IPS-18c (cell line): ENCODE measurements around the gene DTNA.

ENCODE experiments used
- H3K4me3 ChIP-seq: 2 replicates; pipeline ENCODE4 v1.7.0; 2013; ENCODE audit warnings: low read depth, mild to moderate bottlenecking, low read length, moderate library complexity; ENCODE audit not compliant: insufficient read depth
- H3K9me3 ChIP-seq: one replicate; pipeline ENCODE4 v1.6.1; 2013; ENCODE audit warnings: mild to moderate bottlenecking, low read length, moderate library complexity; ENCODE audit not compliant: control insufficient read depth, insufficient read depth

The DTNA gene

GRCh38 chr18:34858188-34858587, 148.1 kb downstream of the DTNA start:
- H3K9me3 ChIP-seq, result peaks cover 3% of the 10 kb centered on the region

GRCh38 chr18:34859496-34859895, 149.4 kb downstream of the DTNA start:
- peaks cover 3% of the 10 kb centered on the region for H3K9me3 ChIP-seq

More at GRCh38 chr18:34858188-34858587, 148.1 kb downstream of the DTNA start:
- no peak overlapping the region for H3K4me3 ChIP-seq

GRCh38 chr18:34862561-34862960, 152.5 kb downstream of the DTNA start:
- Histone ChIP-seq H3K9me3 (no peaks in the 10 kb centered on the region), H3K4me3 (no peak overlapping the region)

More at GRCh38 chr18:34859496-34859895, 149.4 kb downstream of the DTNA start:
- H3K4me3 ChIP-seq, result no peak overlapping the region

- H3K9me3 ChIP-seq, result no peaks in the 10 kb centered on the region
- no peak overlapping the region for H3K4me3 ChIP-seq
Observed at GRCh38 chr18:34863702-34864101, 153.6 kb downstream of the DTNA start.

- Histone ChIP-seq H3K4me3 (no peak overlapping the region), H3K9me3 (no peaks in the 10 kb centered on the region)
Observed at GRCh38 chr18:34864836-34865497, 154.9 kb downstream of the DTNA start.

- H3K9me3 ChIP-seq, result no peaks in the 10 kb centered on the region
Observed at GRCh38 chr18:34866310-34866709, 156.2 kb downstream of the DTNA start.

GRCh38 chr18:34866739-34867138, 156.6 kb downstream of the DTNA start:
- no peak overlapping the region for H3K4me3 ChIP-seq
- no peaks in the 10 kb centered on the region for H3K9me3 ChIP-seq

More at GRCh38 chr18:34866310-34866709, 156.2 kb downstream of the DTNA start:
- H3K4me3 ChIP-seq, result no peak overlapping the region

- Histone ChIP-seq H3K4me3 (no peak overlapping the region), H3K9me3 (no peaks in the 10 kb centered on the region)
Observed at GRCh38 chr18:34867520-34867919, 157.4 kb downstream of the DTNA start.

- Histone ChIP-seq H3K4me3 (no peak overlapping the region), H3K9me3 (no peaks in the 10 kb centered on the region)
Observed at GRCh38 chr18:34870555-34871310, 160.6 kb downstream of the DTNA start.

- H3K9me3 ChIP-seq, result no peaks in the 10 kb centered on the region
- no peak overlapping the region for H3K4me3 ChIP-seq
Observed at GRCh38 chr18:34871435-34871834, 161.3 kb downstream of the DTNA start.

- H3K9me3 ChIP-seq, result no peaks in the 10 kb centered on the region
Observed at GRCh38 chr18:34872066-34872465, 162.0 kb downstream of the DTNA start.

GRCh38 chr18:34873986-34874580, 164.0 kb downstream of the DTNA start:
- H3K4me3 ChIP-seq, result no peak overlapping the region
- H3K9me3 ChIP-seq, result no peaks in the 10 kb centered on the region

More at GRCh38 chr18:34872066-34872465, 162.0 kb downstream of the DTNA start:
- H3K4me3 ChIP-seq, result no peak overlapping the region

- Histone ChIP-seq H3K9me3 (no peaks in the 10 kb centered on the region), H3K4me3 (no peak overlapping the region)
Observed at GRCh38 chr18:34875150-34875549, 165.1 kb downstream of the DTNA start.

- no peak overlapping the region for H3K4me3 ChIP-seq
- H3K9me3 ChIP-seq, result no peaks in the 10 kb centered on the region
Observed at GRCh38 chr18:34880403-34880802, 170.3 kb downstream of the DTNA start.

- Histone ChIP-seq H3K4me3 (no peak overlapping the region), H3K9me3 (no peaks in the 10 kb centered on the region)
Observed at GRCh38 chr18:34880882-34881834, 171.1 kb downstream of the DTNA start.

- Histone ChIP-seq H3K9me3 (no peaks in the 10 kb centered on the region), H3K4me3 (no peak overlapping the region)
Observed at GRCh38 chr18:34884436-34884835, 174.3 kb downstream of the DTNA start.

GRCh38 chr18:34886177-34886576, 176.1 kb downstream of the DTNA start:
- H3K4me3 ChIP-seq, result no peak overlapping the region
- H3K9me3 ChIP-seq, result no peaks in the 10 kb centered on the region
